GM18870 (cell line): Measurements from ENCODE around the gene EXOC3L2.

Source experiments
- ATAC-seq: cut with Tn5 transposase; IDR thresholded peaks from one replicate; pipeline ENCODE4 v1.9.1; 2021; ENCODE audit warnings: moderate library complexity; ENCODE audit not compliant: unreplicated experiment

Gene EXOC3L2

DNA sequence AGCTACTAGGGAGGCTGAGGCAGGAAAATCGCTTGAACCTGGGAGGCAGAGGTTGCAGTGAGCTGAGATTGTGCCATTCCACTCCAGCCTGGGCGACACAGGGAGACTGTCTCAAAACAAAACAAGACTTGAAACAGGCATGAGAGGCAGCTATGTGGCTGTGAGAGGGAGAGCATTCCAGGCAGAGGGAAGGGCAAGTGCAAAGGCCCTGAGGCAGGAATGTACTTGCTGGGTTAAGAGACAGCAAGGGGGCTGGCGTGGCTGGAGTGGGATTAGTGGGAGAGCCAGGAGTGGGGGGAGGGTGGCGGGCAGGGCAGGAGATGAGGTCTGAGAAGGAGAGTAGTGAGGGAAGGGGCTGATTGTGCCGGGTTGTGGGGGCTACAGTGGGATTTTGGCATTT is 21.3 kb downstream of the EXOC3L2 start:
- no peak for ATAC-seq

GRCh38 chr19:45222724-45223123 is 22.5 kb downstream of the EXOC3L2 start:
- ATAC-seq: no peak

GRCh38 chr19:45218911-45219743 is 26.1 kb downstream of the EXOC3L2 start:
- no peak for ATAC-seq

DNA sequence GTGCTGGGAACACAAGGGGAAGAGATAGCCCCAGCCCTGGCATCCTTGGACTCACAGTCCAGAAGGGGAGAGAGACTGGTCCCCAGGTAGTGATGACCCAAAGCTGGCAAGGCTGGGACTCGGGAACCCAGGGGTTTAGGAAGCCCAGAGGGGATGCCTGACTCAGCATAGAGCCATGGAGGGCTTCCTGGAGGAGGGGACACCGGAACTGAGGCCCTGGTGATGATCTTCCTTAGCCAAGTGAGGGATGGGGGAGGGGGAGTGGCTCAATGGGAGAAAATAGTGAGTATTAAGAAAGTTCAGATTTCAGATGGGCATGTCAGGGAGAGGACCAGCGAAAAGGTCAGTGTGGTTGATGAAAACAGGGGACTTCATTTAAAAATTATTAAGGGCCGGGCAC is 26.8 kb downstream of the EXOC3L2 start:
- ATAC-seq: no peak

DNA sequence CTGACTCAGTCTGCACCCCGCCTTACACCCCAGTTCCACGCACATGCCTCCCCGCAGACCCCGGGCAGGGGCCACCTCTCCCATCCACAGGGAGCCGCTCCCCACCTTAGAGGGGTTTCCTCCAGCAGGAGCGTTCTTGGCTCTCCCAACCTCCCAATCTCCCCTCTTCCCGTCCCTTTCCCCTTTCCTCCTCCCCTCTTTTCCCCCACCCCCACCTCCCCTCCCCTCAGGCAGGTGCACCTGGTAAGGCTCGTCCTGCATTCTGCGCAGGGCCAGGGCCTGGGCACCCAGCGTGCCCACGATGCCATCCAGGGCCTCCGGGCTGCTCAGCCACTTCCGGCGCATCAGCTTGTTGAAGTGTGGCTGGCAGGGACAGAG is 27.3 kb downstream of the EXOC3L2 start:
- no peak for ATAC-seq

DNA sequence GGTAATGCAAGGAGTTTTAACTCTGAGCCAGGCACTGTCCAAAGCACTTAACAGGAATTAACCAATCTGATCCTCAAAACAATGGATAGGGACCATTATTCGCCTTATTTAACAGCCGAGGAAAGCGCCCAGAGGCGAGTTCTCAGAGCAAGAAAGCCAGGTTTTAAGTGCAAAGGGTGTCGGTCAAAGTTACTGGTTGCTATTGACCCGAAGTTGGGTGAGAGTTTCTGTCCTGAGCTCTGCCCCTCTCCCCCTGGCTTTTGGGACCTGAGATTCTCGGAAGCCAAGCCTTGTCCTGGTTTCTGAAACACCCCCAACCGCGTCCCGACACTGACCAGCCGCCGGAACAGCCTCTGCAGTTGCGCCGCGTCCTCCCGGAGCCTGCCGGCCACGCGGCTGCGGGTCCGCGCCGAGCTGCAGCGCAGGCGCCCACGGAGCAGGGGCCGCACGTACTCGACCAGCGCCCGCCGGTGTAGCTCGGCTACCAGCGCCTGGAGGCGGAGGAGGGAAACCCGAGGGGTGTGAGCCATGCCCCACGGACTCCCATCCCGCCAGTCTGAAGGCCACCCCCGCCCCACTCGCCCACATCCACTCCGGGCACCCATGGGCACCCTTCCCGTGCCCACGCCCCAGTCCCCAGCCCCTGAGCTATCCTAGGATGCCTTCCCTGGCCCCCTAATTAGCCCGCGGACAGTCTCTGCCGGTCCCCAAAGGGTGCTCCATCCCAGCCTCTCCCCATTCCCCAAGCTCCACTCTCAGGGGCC is 27.8 kb downstream of the EXOC3L2 start:
- no peak for ATAC-seq

DNA sequence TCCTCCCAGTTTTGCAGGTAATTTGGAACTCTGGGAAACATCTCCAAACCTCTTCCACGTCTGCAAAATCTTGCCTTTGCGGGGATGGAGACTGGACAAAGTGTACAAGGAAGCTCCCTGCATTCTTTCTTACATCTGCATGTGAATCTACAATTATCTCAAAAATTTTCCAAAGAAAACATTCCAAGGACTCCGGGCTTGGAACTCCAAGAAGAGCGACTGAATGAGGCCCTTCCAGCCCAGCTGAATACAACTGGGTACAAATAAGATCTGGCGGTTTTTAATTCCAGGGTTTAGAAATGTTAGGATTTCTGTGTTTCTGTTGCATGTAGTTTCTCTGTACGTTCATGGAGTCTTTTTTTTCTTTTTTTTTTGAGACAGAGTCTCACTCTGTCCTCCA is 28.5 kb downstream of the EXOC3L2 start:
- no peak for ATAC-seq

GRCh38 chr19:45215391-45216191 is 29.6 kb downstream of the EXOC3L2 start:
- ATAC-seq: no peak

GRCh38 chr19:45213031-45213430 is 32.2 kb downstream of the EXOC3L2 start:
- no peak for ATAC-seq

- no peak for ATAC-seq
These were observed 33.3 kb downstream of the EXOC3L2 start for GRCh38 chr19:45211751-45212381.

GRCh38 chr19:45206328-45206727 is 38.9 kb downstream of the EXOC3L2 start:
- ATAC-seq: no peak

- no peak for ATAC-seq
These were observed 39.4 kb downstream of the EXOC3L2 start for GRCh38 chr19:45205810-45206209.

DNA sequence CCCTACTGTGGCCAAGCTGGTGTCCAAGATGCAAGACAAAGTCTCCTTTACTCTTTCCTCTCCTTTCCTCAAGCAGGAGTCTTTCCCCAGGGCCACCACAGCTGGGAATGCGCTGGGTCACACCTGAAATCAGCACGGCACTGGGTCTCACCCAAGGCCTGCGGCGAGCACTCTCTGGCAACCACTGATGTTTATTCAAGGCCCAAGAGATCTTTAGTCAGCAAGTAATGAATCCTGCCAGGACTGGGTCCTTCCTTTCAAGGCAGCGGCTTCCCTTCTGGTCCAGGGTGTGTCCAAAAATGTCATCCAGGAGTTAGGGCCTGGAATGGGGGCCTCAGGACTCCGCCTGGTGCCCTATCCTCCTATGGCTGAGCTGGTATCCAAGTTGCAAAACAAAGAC is 42.6 kb downstream of the EXOC3L2 start:
- ATAC-seq: no peak

- ATAC-seq: no peak
These were observed 44.6 kb downstream of the EXOC3L2 start for GRCh38 chr19:45200568-45200967.

- no peak for ATAC-seq
These were observed 49.4 kb downstream of the EXOC3L2 start for GRCh38 chr19:45195764-45196163.

- no peak for ATAC-seq
These were observed 53.8 kb downstream of the EXOC3L2 start for GRCh38 chr19:45191375-45191774.

- no peak for ATAC-seq
These were observed 55.2 kb downstream of the EXOC3L2 start for GRCh38 chr19:45189971-45190370.

DNA sequence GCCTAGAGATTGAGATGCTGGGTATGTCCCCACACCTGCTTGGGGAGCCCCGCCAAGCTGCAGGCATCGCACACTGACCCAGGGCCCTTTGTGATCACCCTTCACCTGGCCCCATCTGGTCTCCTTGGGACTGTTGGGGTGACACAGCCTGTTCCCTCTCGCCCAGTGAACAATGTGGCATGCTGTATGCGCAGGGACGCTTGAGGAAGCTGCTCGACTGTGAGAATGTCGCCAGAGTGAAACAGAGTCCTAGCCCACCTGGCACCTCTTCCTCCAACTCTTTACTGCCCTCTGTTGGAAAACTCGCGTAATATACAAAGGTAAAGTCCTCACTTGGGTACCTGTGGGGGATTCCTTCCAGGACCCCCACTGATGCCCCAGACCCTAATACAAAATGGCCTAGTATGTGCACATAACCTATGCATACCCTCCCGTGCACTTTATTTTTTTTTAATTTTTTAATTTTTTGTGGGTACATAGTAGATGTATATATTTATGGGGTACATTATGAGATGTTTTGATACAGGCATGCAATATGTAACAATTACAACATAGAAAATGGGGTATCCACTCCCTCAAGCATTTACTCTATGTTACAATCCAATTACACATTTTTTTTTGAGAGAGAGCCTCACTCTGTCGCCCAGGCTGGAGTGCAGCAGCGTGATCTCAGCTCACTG is 57.6 kb downstream of the EXOC3L2 start:
- no peak for ATAC-seq

GRCh38 chr19:45186509-45187334 is 58.5 kb downstream of the EXOC3L2 start:
- ATAC-seq: no peak

GRCh38 chr19:45184115-45184514 is 61.1 kb downstream of the EXOC3L2 start:
- ATAC-seq: no peak
